Hepatocyte (in vitro differentiated cells): Measurements from ENCODE around the gene MAP4K3.

ENCODE experiments used
- EZH2phosphoT487 ChIP-seq: fragments of 200-600 bp; sonication (generic); IDR thresholded peaks from one replicate; pipeline ENCODE4 v1.6.1; 2018; ENCODE audit warnings: antibody characterized with exemption, mild to moderate bottlenecking, low read depth, moderate library complexity; ENCODE audit not compliant: unreplicated experiment, severe bottlenecking
- TF ChIP-seq, protein P1 (sequence below): fragments of 200-600 bp; sonication (generic); IDR thresholded peaks from 2 replicates; pipeline ENCODE4 v1.5.1; 2016; ENCODE audit warnings: antibody characterized with exemption, mild to moderate bottlenecking; ENCODE audit not compliant: poor library complexity

DNA sequence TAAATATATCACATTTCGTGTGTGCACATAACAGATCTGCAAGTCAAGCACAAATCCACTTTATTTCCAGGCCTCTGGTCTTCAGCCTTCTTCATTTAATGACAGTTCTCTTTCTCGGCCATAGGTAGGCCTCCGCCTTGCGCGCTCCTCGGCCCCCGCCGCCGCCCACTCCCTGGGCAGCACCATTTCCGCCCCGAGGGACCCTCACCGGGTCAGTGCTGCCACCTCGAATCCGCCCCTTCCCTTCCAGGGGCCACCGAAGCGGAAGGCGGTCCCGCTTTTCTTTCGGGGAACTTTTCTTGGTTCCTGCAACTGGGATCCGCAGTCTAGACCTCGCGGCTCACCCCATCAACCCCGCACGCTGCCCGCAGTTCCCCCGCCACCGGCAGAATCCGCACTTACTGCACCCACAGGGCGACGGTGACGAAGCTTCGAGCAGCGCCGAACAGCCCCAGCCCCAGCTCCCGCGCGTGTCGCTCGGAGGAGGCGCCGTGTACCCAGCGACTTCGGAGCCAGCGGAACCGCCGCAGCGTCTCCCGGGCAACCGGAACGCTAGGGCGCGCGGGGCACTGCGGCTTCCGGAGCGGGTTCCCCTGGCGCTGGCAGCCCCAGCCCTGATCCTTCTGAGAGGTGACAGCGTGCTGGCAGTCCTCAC is 193.5 kb downstream of the MAP4K3 start, which contains the start of gene CDKL4:
- TF ChIP-seq, protein P1, sequence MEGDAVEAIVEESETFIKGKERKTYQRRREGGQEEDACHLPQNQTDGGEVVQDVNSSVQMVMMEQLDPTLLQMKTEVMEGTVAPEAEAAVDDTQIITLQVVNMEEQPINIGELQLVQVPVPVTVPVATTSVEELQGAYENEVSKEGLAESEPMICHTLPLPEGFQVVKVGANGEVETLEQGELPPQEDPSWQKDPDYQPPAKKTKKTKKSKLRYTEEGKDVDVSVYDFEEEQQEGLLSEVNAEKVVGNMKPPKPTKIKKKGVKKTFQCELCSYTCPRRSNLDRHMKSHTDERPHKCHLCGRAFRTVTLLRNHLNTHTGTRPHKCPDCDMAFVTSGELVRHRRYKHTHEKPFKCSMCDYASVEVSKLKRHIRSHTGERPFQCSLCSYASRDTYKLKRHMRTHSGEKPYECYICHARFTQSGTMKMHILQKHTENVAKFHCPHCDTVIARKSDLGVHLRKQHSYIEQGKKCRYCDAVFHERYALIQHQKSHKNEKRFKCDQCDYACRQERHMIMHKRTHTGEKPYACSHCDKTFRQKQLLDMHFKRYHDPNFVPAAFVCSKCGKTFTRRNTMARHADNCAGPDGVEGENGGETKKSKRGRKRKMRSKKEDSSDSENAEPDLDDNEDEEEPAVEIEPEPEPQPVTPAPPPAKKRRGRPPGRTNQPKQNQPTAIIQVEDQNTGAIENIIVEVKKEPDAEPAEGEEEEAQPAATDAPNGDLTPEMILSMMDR: no peak
- TF ChIP-seq EZH2phosphoT487: no peak
